Liver (tissue), 9 donors: ENCODE results near the gene EXOC6B. TPM values are rescaled to one million over a fixed set of nuclear protein-coding genes. Genes with fewer than 3 reads are reported as not detected.

Experiments
- DNase-seq: peaks from one replicate; pipeline ENCODE4 v3.0.0-alpha.2; 2017; ENCODE audit warnings: low spot score
- H3K27ac ChIP-seq, 2 donors: one replicate each; pipeline ENCODE4 v1.7.0; 2013; ENCODE audit warnings: inconsistent platforms in 2 of 2, low read length in 2 of 2, control low read depth in 1 of 2, low read depth in 1 of 2, mild to moderate bottlenecking in 1 of 2
- H3K27me3 ChIP-seq, 4 donors: one replicate each; pipeline versions ENCODE4 v1.6.1 to v1.7.0; 2013; ENCODE audit warnings: low read length in 3 of 4, inconsistent platforms in 1 of 4, mild to moderate bottlenecking in 1 of 4, moderate library complexity in 1 of 4; ENCODE audit not compliant: control insufficient read depth in 4 of 4, insufficient read depth in 4 of 4
- H3K36me3 ChIP-seq, 4 donors: one replicate each; pipeline versions ENCODE4 v1.6.1 to v1.7.0; 2013; ENCODE audit warnings: low read length in 3 of 4, mild to moderate bottlenecking in 3 of 4, low read depth in 1 of 4, moderate library complexity in 1 of 4; ENCODE audit not compliant: control insufficient read depth in 4 of 4, insufficient read depth in 3 of 4
- H3K4me1 ChIP-seq, 4 donors: one replicate each; pipeline versions ENCODE4 v1.6.1 to v1.7.0; 2013; ENCODE audit warnings: low read length in 3 of 4, mild to moderate bottlenecking in 3 of 4, moderate library complexity in 1 of 4; ENCODE audit not compliant: control insufficient read depth in 4 of 4, insufficient read depth in 4 of 4
- H3K4me3 ChIP-seq, 3 donors: one replicate each; pipeline versions ENCODE4 v1.6.1 to v1.7.0; 2013; ENCODE audit warnings: low read length in 3 of 3, control low read depth in 1 of 3, low read depth in 1 of 3, mild to moderate bottlenecking in 1 of 3
- H3K9ac ChIP-seq, 2 donors: one replicate each; pipeline ENCODE4 v1.7.0; 2013; ENCODE audit warnings: low read length in 2 of 2, mild to moderate bottlenecking in 2 of 2, moderate library complexity in 2 of 2, control low read depth in 1 of 2, low read depth in 1 of 2
- H3K9me3 ChIP-seq, 4 donors: one replicate each; pipeline versions ENCODE4 v1.6.1 to v1.7.0; 2013; ENCODE audit warnings: low read length in 3 of 4; ENCODE audit not compliant: control insufficient read depth in 4 of 4
- EGR1 ChIP-seq, 2 donors: IDR thresholded peaks; 2 replicates each; pipeline ENCODE4 v1.6.1; 2016 to 2018; ENCODE audit warnings: antibody characterized with exemption in 2 of 2, low read depth in 2 of 2
- FOXA2 ChIP-seq: IDR thresholded peaks from 2 replicates; pipeline ENCODE4 v1.6.1; 2016; ENCODE audit warnings: antibody characterized with exemption
- HNF4A ChIP-seq, 2 donors: conservative IDR thresholded peaks; 2 replicates each; pipeline ENCODE4 v1.6.1; 2016; ENCODE audit warnings: antibody characterized with exemption in 2 of 2, mild to moderate bottlenecking in 2 of 2
- JUND ChIP-seq, 2 donors: IDR thresholded peaks; 2 replicates each; pipeline ENCODE4 v1.6.1; 2016; ENCODE audit warnings: antibody characterized with exemption in 2 of 2
- RAD21 ChIP-seq, 2 donors: IDR thresholded peaks; 2 replicates each; pipeline ENCODE4 v1.6.1; 2016; ENCODE audit warnings: antibody characterized with exemption in 2 of 2, mild to moderate bottlenecking in 2 of 2
- RXRA ChIP-seq, 2 donors: IDR thresholded peaks; 2 replicates each; pipeline ENCODE4 v1.6.1; 2017 to 2018; ENCODE audit warnings: antibody characterized with exemption in 2 of 2, mild to moderate bottlenecking in 1 of 2
- SP1 ChIP-seq: IDR thresholded peaks from 2 replicates; pipeline ENCODE4 v1.6.1; 2018; ENCODE audit warnings: antibody characterized with exemption, mild to moderate bottlenecking
- YY1 ChIP-seq: IDR thresholded peaks from 2 replicates; pipeline ENCODE4 v1.6.1; 2016; ENCODE audit warnings: antibody characterized with exemption, mild to moderate bottlenecking
- WGBS: extraction: QIAGEN DNeasy Blood & Tissue Kit; methylation state at CpG from one replicate; pipeline ENCODE4 v1.1.7; 2013; 5-methylcytosine and 5-hydroxymethylcytosine counted together
- polyA plus RNA-seq, 2 donors: library from polyadenylated mRNA; stranded (reverse) in 1 of 2; unstranded in 1 of 2; fragments of 200-250 nt in 1 of 2; fragments of >200 nt in 1 of 2; fragmentation: Nextera tagmentation in 1 of 2; extraction: Ambion mirVana in 1 of 2; gene quantifications; one replicate each; pipeline versions ENCODE4 v1.2.1 to v1.2.3, GENCODE V29; 2013 to 2015
- total RNA-seq, 2 donors: library from RNA; depleted of rRNA; stranded (reverse); fragments of >200 nt; gene quantifications; one replicate each; pipeline ENCODE4 v1.2.3, GENCODE V29; 2014
- TF ChIP-seq, protein P1 (sequence below): IDR thresholded peaks from 2 replicates; pipeline ENCODE4 v1.6.1; 2016; ENCODE audit warnings: antibody characterized with exemption
- TF ChIP-seq, protein P2 (sequence below): fragments of 150-350 bp; IDR thresholded peaks from 2 replicates; pipeline ENCODE4 v1.5.1; 2017; ENCODE audit warnings: improper control_type of control experiment, low read depth, low read length; ENCODE audit not compliant: missing input control
- TF ChIP-seq, protein P3 (sequence below): IDR thresholded peaks from 2 replicates; pipeline ENCODE4 v1.6.1; 2016; ENCODE audit warnings: antibody characterized with exemption
- donor health status: healthy.
- donor health status: healthy.
- donor health status: healthy.
- donor health status: healthy.
- donor health status: healthy.

Gene EXOC6B
- total and polyA plus RNA-seq, 4 donors: 1.7 to 9.5 (median 5.5) TPM

DNA sequence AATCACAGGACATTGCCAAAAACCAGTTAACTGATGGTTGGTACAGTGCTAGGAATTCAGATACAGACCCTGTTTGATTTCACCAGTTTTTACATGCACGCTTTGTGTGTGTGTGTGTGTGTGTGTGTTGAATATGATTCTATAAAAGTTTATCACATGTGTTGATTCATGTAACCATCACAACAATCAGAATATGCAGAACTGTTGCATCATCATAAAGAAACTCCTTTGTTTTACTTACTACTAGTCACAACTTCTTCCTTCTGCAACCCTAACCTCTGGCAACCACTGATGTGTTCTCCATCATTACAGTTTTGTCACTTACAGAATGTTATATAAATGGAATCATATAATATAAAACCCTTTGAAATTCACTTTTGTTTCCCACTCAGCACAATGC is 533.4 kb downstream of the EXOC6B start:
- no peak overlapping the region for H3K27ac ChIP-seq
- H3K9ac ChIP-seq: no peak overlapping the region
- no peaks in the 10 kb centered on the region for H3K27me3 ChIP-seq
- no peaks in the 10 kb centered on the region for H3K4me1 ChIP-seq
- H3K9me3 ChIP-seq: no peaks in the 10 kb centered on the region
- no peaks in the 10 kb centered on the region for H3K36me3 ChIP-seq
- TF ChIP-seq FOXA2 (no peak), EGR1 (IDR thresholded peaks at IDR 0.05; ENCODE audit: low read depth in 2 of 2) (no peak)
- TF ChIP-seq, protein P1, sequence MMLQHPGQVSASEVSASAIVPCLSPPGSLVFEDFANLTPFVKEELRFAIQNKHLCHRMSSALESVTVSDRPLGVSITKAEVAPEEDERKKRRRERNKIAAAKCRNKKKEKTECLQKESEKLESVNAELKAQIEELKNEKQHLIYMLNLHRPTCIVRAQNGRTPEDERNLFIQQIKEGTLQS: no peak
- TF ChIP-seq, protein P2, sequence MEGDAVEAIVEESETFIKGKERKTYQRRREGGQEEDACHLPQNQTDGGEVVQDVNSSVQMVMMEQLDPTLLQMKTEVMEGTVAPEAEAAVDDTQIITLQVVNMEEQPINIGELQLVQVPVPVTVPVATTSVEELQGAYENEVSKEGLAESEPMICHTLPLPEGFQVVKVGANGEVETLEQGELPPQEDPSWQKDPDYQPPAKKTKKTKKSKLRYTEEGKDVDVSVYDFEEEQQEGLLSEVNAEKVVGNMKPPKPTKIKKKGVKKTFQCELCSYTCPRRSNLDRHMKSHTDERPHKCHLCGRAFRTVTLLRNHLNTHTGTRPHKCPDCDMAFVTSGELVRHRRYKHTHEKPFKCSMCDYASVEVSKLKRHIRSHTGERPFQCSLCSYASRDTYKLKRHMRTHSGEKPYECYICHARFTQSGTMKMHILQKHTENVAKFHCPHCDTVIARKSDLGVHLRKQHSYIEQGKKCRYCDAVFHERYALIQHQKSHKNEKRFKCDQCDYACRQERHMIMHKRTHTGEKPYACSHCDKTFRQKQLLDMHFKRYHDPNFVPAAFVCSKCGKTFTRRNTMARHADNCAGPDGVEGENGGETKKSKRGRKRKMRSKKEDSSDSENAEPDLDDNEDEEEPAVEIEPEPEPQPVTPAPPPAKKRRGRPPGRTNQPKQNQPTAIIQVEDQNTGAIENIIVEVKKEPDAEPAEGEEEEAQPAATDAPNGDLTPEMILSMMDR: no peak
- no peak for DNase-seq
- WGBS: 97% methylated on average over 1 of the region's 1 CpG
- H3K4me3 ChIP-seq: no peak overlapping the region

DNA sequence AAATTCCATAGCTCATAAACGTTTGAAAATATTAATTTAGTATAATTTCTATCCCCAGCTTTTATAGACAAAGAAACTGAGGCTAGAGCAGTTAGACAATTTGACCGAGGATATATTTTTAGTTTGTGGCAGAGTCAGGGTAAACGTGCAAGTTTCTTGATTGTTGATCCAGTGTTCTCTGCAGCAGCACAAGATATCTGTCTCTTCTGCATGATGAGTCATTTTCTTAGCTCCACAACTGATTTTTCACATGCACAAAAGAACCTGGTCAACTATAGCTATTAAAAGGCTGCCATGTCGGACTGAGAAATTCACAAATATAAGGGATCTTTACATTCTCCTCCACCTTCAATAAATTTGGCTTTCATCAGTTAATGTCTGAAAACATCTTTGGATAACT is 534.8 kb downstream of the EXOC6B start:
- no peaks in the 10 kb centered on the region for H3K27me3 ChIP-seq
- H3K4me1 ChIP-seq: no peaks in the 10 kb centered on the region
- DNase-seq: no peak
- H3K36me3 ChIP-seq: no peaks in the 10 kb centered on the region
- H3K9me3 ChIP-seq: no peaks in the 10 kb centered on the region
- H3K9ac ChIP-seq: no peak overlapping the region
- no peak overlapping the region for H3K27ac ChIP-seq
- no peak overlapping the region for H3K4me3 ChIP-seq
- 51% methylated on average over 4 of the region's 4 CpGs for WGBS
- TF ChIP-seq, protein P2: no peak
- TF ChIP-seq EGR1 (IDR thresholded peaks at IDR 0.05; ENCODE audit: low read depth in 2 of 2): no peak
- TF ChIP-seq, protein P3, sequence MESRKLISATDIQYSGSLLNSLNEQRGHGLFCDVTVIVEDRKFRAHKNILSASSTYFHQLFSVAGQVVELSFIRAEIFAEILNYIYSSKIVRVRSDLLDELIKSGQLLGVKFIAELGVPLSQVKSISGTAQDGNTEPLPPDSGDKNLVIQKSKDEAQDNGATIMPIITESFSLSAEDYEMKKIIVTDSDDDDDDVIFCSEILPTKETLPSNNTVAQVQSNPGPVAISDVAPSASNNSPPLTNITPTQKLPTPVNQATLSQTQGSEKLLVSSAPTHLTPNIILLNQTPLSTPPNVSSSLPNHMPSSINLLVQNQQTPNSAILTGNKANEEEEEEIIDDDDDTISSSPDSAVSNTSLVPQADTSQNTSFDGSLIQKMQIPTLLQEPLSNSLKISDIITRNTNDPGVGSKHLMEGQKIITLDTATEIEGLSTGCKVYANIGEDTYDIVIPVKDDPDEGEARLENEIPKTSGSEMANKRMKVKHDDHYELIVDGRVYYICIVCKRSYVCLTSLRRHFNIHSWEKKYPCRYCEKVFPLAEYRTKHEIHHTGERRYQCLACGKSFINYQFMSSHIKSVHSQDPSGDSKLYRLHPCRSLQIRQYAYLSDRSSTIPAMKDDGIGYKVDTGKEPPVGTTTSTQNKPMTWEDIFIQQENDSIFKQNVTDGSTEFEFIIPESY: no peak
- TF ChIP-seq HNF4A (conservative IDR thresholded peaks at IDR 0.05): no peak
- TF ChIP-seq, protein P1: no peak
- no peak for TF ChIP-seq RAD21 (IDR thresholded peaks at IDR 0.05)
- TF ChIP-seq SP1: no peak
- TF ChIP-seq JUND (IDR thresholded peaks at IDR 0.05): no peak
- no peak for TF ChIP-seq RXRA (IDR thresholded peaks at IDR 0.05)
- TF ChIP-seq YY1: no peak
